Fibroblast of the aortic adventitia (primary cell): ENCODE data around the gene PDYN. TPM values are rescaled to one million over a fixed set of nuclear protein-coding genes. Genes with fewer than 3 reads are reported as not detected.

ENCODE experiments used
- DNase-seq: peaks from one replicate; pipeline ENCODE4 v3.0.0-alpha.2; 2010; ENCODE audit warnings: low read depth
- H3K4me3 ChIP-seq: 2 replicates; pipeline ENCODE4 v1.5.1; 2011; ENCODE audit warnings: low read depth, mild to moderate bottlenecking, control low read depth, low read length, moderate library complexity
- total RNA-seq: library from RNA; depleted of rRNA; stranded (reverse); fragments of >200 nt; gene quantifications from 2 replicates; pipeline ENCODE4 v1.2.3, GENCODE V29; 2012; ENCODE audit warnings: low replicate concordance
- TF ChIP-seq, protein P1 (sequence below): IDR thresholded peaks from 2 replicates; pipeline ENCODE4 v1.5.1; 2011; ENCODE audit warnings: mild to moderate bottlenecking, low read length, control low read depth, inconsistent platforms; ENCODE audit not compliant: insufficient read depth

Gene PDYN
- total RNA-seq, 1 donor = not detected

DNA sequence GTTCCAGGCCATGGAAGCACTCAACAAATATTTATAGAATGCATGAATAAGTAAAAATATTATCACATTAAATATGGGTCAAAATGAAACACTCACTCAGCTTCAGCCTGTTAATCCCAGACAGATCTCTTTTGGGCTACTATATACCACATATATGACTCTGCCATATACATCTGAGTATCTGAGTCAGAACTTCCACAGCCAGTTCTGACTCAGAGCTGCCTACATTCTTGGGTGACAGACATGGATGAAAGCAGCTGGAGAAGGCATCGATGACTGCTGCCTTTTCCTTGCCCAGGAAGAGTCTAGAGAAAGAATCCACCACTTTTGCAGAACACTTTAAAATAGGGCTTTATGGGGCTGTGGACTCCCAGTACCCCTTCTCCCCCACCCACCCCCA is 11.5 kb upstream of the PDYN start:
- TF ChIP-seq, protein P1, sequence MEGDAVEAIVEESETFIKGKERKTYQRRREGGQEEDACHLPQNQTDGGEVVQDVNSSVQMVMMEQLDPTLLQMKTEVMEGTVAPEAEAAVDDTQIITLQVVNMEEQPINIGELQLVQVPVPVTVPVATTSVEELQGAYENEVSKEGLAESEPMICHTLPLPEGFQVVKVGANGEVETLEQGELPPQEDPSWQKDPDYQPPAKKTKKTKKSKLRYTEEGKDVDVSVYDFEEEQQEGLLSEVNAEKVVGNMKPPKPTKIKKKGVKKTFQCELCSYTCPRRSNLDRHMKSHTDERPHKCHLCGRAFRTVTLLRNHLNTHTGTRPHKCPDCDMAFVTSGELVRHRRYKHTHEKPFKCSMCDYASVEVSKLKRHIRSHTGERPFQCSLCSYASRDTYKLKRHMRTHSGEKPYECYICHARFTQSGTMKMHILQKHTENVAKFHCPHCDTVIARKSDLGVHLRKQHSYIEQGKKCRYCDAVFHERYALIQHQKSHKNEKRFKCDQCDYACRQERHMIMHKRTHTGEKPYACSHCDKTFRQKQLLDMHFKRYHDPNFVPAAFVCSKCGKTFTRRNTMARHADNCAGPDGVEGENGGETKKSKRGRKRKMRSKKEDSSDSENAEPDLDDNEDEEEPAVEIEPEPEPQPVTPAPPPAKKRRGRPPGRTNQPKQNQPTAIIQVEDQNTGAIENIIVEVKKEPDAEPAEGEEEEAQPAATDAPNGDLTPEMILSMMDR = no peak
- DNase-seq = no peak
- no peak overlapping the region for H3K4me3 ChIP-seq

GRCh38 chr20:2004171-2004570 is 10.3 kb upstream of the PDYN start:
- H3K4me3 ChIP-seq = no peak overlapping the region
- TF ChIP-seq, protein P1 = no peak
- DNase-seq = no peak

DNA sequence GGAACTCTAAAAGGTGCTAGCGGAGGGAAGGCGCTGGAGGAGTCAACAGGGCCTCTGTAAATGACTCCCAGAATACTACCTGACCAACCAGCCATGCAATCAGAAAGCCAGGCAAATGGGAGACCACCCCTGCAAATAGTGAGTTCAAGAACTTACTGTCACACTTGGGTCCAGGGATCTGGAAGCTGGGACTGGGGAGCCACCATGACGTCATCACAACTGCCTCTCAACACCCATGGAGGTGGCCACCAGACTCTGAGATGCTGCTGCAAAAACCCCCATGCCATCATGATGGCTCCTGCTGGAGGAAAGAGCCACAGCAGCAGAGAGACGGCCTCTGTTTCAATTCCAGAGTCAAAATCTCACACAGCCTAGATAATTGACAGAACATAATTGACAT is 8.5 kb upstream of the PDYN start:
- no peak for DNase-seq
- no peak overlapping the region for H3K4me3 ChIP-seq
- TF ChIP-seq, protein P1 = no peak

DNA sequence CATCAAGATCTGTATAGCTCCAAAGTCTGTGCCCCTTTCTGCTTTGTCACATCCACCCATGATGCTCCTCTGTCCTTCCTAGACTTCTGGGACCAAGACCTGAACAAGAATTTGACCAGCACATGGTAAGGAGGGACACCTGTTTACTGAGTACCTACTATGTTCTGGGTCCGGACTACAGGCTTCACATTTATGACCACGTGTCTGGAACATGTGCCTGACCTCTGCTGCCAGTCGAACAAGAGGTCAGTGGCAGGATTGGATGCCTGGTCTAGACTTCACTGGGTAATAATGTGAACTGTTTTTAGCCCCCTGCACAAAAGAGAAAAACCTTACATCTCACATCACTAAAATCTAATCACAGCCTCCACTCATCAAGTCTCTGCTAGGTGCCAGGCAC is 7.3 kb upstream of the PDYN start:
- TF ChIP-seq, protein P1 = no peak
- DNase-seq = no peak
- no peak overlapping the region for H3K4me3 ChIP-seq

GRCh38 chr20:2000285-2000684 is 6.4 kb upstream of the PDYN start:
- H3K4me3 ChIP-seq = no peak overlapping the region
- TF ChIP-seq, protein P1 = no peak
- no peak for DNase-seq

- TF ChIP-seq, protein P1 = no peak
- no peak overlapping the region for H3K4me3 ChIP-seq
- DNase-seq = no peak
Measured at GRCh38 chr20:1998715-1999114, 4.9 kb upstream of the PDYN start.

DNA sequence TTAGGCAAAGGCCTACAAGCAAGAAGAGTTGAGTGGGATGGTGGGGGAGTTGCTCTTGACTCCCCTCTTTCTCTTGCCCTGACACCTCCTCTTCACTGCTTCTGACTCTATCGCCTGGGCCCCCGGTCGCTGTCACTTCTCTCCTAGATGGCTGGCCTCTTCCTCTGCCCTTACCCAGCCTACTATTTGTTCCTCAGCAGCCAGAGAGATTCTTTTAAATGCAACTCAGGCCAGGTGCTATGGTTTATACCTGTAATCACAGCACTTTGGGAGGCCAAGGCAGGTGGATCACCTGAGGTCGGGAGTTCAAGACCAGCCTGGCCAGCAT is 4.3 kb upstream of the PDYN start:
- TF ChIP-seq, protein P1 = no peak
- DNase-seq = no peak
- H3K4me3 ChIP-seq = no peak overlapping the region
